Upper lobe of left lung (tissue), 4 donors: ENCODE results near the gene FBXL13.

Experiments
- EP300 ChIP-seq, 4 donors: sonication (generic); formaldehyde crosslinking; IDR thresholded peaks; one replicate each; pipeline ENCODE4 v1.5.1; 2017; ENCODE audit warnings: antibody characterized with exemption in 4 of 4, control low read depth in 2 of 4
- POLR2A ChIP-seq, 4 donors: fragments of 450-650 bp; IDR thresholded peaks; one replicate each; pipeline ENCODE4 v1.5.1; 2016 to 2017; ENCODE audit warnings: antibody characterized with exemption in 4 of 4, mild to moderate bottlenecking in 2 of 4
- POLR2AphosphoS5 ChIP-seq, 2 donors: sonication (generic); formaldehyde crosslinking; IDR thresholded peaks; one replicate each; pipeline ENCODE4 v1.5.1; 2017; ENCODE audit warnings: antibody characterized with exemption in 2 of 2
- TF ChIP-seq, protein P1 (sequence below), 6 experiments: fragments of 450-650 bp in 4 of 6; fragments of 200-600 bp in 2 of 6; sonication (generic) in 2 of 6; IDR thresholded peaks; one replicate each; pipeline ENCODE4 v1.5.1; 2016 to 2019; ENCODE audit warnings: antibody characterized with exemption in 6 of 6

GRCh38 chr7:103031781-103032180 lies 42.8 kb downstream of the FBXL13 start:
- TF ChIP-seq, protein P1, sequence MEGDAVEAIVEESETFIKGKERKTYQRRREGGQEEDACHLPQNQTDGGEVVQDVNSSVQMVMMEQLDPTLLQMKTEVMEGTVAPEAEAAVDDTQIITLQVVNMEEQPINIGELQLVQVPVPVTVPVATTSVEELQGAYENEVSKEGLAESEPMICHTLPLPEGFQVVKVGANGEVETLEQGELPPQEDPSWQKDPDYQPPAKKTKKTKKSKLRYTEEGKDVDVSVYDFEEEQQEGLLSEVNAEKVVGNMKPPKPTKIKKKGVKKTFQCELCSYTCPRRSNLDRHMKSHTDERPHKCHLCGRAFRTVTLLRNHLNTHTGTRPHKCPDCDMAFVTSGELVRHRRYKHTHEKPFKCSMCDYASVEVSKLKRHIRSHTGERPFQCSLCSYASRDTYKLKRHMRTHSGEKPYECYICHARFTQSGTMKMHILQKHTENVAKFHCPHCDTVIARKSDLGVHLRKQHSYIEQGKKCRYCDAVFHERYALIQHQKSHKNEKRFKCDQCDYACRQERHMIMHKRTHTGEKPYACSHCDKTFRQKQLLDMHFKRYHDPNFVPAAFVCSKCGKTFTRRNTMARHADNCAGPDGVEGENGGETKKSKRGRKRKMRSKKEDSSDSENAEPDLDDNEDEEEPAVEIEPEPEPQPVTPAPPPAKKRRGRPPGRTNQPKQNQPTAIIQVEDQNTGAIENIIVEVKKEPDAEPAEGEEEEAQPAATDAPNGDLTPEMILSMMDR (IDR thresholded peaks at IDR 0.05) = no peak
- TF ChIP-seq POLR2A (IDR thresholded peaks at IDR 0.05) = no peak
- TF ChIP-seq EP300 (IDR thresholded peaks at IDR 0.05) = no peak
- TF ChIP-seq POLR2AphosphoS5 (IDR thresholded peaks at IDR 0.05) = no peak
